Tibial nerve (tissue), 4 donors: ENCODE data around the gene PLXNB1. TPM values are rescaled to one million over a fixed set of nuclear protein-coding genes. Genes with fewer than 3 reads are reported as not detected.
A peak's percentile ranks its signal among the peaks of the same experiment; 100 is the strongest.

Experiments used
- DNase-seq, 2 donors: peaks; one replicate each; pipeline ENCODE4 v3.0.0-alpha.2; 2019; ENCODE audit warnings: low spot score in 2 of 2
- H3K27ac ChIP-seq, 4 donors: fragments of 200-600 bp; sonication (generic) in 3 of 4; one replicate each; pipeline ENCODE4 v1.5.1; 2017 to 2019; ENCODE audit warnings: mild to moderate bottlenecking in 1 of 4
- H3K27me3 ChIP-seq, 2 donors: fragments of 200-600 bp; sonication (generic) in 1 of 2; one replicate each; pipeline versions ENCODE4 v1.5.1 to v1.6.0; 2017 to 2019
- H3K36me3 ChIP-seq, 3 donors: fragments of 200-600 bp; sonication (generic); one replicate each; pipeline ENCODE4 v1.5.1; 2018 to 2019
- H3K4me1 ChIP-seq, 4 donors: fragments of 200-600 bp; sonication (generic) in 3 of 4; one replicate each; pipeline ENCODE4 v1.5.1; 2017 to 2019
- H3K4me3 ChIP-seq, 4 donors: fragments of 200-600 bp; sonication (generic) in 3 of 4; one replicate each; pipeline ENCODE4 v1.5.1; 2017 to 2019; ENCODE audit warnings: mild to moderate bottlenecking in 1 of 4, moderate library complexity in 1 of 4
- H3K9me3 ChIP-seq, 4 donors: fragments of 200-600 bp; sonication (generic) in 3 of 4; one replicate each; pipeline ENCODE4 v1.5.1; 2017 to 2019
- EP300 ChIP-seq, 2 donors: sonication (generic); formaldehyde crosslinking; IDR thresholded peaks; one replicate each; pipeline ENCODE4 v1.6.1; 2017; ENCODE audit warnings: antibody characterized with exemption in 2 of 2, mild to moderate bottlenecking in 1 of 2
- POLR2A ChIP-seq, 2 donors: fragments of 450-650 bp; IDR thresholded peaks; one replicate each; pipeline ENCODE4 v1.6.1; 2017; ENCODE audit warnings: antibody characterized with exemption in 2 of 2, mild to moderate bottlenecking in 2 of 2, moderate library complexity in 2 of 2
- WGBS, 2 donors: methylation state at CpG; one replicate each; pipeline ENCODE4 v1.1.5; 2018; 5-methylcytosine and 5-hydroxymethylcytosine counted together
- total RNA-seq, 4 donors: library from RNA; depleted of rRNA; stranded (reverse); fragments of >200 nt; gene quantifications; one replicate each; pipeline ENCODE4 v1.1.0, GENCODE V29; 2016
- TF ChIP-seq, protein P1 (sequence below), 5 experiments: fragments of 200-600 bp in 3 of 5; fragments of 450-650 bp in 2 of 5; sonication (generic) in 3 of 5; IDR thresholded peaks; one replicate each; pipeline ENCODE4 v1.5.1; 2016 to 2019; ENCODE audit warnings: antibody characterized with exemption in 5 of 5, mild to moderate bottlenecking in 3 of 5, moderate library complexity in 2 of 5

Gene PLXNB1
- total RNA-seq, 4 donors from 2014 or later, result 216 to 379 (median 339) TPM

DNA sequence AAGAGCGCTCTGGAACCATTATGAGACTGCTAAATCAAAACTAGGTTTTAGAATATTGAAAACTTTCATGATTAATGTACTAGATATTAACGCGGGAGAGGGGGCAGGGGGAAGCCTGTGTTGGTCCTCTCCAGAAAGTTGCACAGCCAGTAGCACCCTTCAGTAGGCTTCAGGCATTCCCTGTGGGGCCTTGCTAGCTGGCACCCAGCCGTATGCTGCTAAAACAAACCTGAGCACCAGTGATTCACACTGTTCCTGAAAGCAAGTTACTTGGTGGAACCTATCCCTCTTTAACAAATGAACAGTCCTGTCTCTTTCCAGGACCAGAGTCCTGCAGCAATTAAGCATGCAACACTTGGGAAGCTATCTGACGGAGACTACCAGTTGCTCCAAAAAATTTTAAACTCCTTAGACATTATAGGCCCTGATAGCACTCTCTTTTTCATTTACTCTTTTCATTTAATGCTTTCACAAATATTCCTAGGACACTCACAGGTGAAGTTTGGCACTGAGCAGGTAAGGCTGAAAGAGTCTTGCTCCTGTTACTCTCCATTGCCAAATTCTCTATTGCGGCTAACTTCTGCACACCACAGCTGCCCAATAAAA lies 15.5 kb upstream of the PLXNB1 start:
- TF ChIP-seq EP300 (IDR thresholded peaks at IDR 0.05), result no peak
- TF ChIP-seq, protein P1, sequence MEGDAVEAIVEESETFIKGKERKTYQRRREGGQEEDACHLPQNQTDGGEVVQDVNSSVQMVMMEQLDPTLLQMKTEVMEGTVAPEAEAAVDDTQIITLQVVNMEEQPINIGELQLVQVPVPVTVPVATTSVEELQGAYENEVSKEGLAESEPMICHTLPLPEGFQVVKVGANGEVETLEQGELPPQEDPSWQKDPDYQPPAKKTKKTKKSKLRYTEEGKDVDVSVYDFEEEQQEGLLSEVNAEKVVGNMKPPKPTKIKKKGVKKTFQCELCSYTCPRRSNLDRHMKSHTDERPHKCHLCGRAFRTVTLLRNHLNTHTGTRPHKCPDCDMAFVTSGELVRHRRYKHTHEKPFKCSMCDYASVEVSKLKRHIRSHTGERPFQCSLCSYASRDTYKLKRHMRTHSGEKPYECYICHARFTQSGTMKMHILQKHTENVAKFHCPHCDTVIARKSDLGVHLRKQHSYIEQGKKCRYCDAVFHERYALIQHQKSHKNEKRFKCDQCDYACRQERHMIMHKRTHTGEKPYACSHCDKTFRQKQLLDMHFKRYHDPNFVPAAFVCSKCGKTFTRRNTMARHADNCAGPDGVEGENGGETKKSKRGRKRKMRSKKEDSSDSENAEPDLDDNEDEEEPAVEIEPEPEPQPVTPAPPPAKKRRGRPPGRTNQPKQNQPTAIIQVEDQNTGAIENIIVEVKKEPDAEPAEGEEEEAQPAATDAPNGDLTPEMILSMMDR (IDR thresholded peaks at IDR 0.05), result no peak
- TF ChIP-seq POLR2A (IDR thresholded peaks at IDR 0.05), result no peak
- no peak overlapping the region for H3K4me3 ChIP-seq
- peaks cover 0 to 46% (median 27%) of the 10 kb centered on the region in 4 donors for H3K4me1 ChIP-seq
- no peak for DNase-seq
- peak overlapping the region in 3 of 4 donors; percentile 93 to 97 (median 94) for H3K27ac ChIP-seq
- no peaks in the 10 kb centered on the region for H3K27me3 ChIP-seq
- WGBS, 2 donors, result 76 to 81% methylated on average over 6 of the region's 6 CpGs
- H3K36me3 ChIP-seq, result peaks cover 0 to 33% (median 0%) of the 10 kb centered on the region in 3 donors
- H3K9me3 ChIP-seq, result no peaks in the 10 kb centered on the region

DNA sequence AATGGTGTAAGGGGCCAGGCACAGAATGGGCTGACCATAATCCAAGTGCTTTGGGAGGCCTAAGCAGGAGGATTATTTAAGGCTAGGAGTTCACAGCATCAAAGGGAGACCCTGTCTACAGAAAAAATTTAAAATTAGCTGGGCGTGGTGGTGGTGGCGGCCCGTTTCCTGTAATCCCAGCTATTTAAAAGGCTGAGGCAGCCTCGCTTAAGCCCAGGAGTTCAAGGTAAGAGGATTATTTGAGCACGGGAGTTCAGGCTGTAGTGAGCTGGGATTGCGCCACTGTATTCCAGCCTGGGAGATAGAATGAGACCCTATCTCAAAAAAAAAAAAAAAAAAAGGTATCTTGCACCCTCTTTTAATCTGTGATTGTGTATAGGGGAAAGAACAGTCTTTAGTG lies 12.1 kb upstream of the PLXNB1 start:
- H3K4me1 ChIP-seq, result peaks cover 0 to 36% (median 23%) of the 10 kb centered on the region in 4 donors
- DNase-seq, result no peak
- H3K9me3 ChIP-seq, result no peaks in the 10 kb centered on the region
- WGBS, 2 donors, result 77 to 82% methylated on average over 6 of the region's 6 CpGs
- H3K36me3 ChIP-seq, result peaks cover 0 to 33% (median 0%) of the 10 kb centered on the region in 3 donors
- H3K27ac ChIP-seq, result no peak overlapping the region
- H3K27me3 ChIP-seq, result no peaks in the 10 kb centered on the region
- H3K4me3 ChIP-seq, result no peak overlapping the region
- TF ChIP-seq, protein P1 (IDR thresholded peaks at IDR 0.05), result no peak
- TF ChIP-seq EP300 (IDR thresholded peaks at IDR 0.05), result no peak
- no peak for TF ChIP-seq POLR2A (IDR thresholded peaks at IDR 0.05)

DNA sequence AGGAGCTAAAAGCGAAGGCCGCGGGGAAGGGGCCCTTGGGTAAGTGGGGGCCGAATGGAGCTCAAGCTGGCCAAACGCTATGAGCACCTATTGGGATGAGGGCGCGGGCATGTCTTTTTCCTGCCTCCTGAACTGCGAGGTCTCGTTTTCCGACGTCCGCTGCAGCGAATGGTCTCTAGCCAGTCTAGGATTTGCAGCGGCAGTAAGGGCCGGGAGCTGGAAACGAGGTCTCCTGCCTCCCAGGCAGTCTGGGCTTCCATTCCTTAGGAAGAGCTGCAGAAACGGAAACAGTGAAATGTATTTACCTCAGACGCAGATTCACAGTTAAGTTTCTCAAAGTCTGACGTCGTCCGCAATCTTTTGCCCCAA lies 10.7 kb upstream of the PLXNB1 start:
- Histone ChIP-seq H3K9me3 (no peaks in the 10 kb centered on the region), H3K27ac (peak overlapping the region; percentile 78 to 97 (median 92)), H3K27me3 (no peaks in the 10 kb centered on the region), H3K36me3 (peaks cover 0 to 33% (median 0%) of the 10 kb centered on the region in 3 donors), H3K4me3 (peak overlapping the region; percentile 78 to 91 (median 86)), H3K4me1 (peaks cover 0 to 40% (median 22%) of the 10 kb centered on the region in 4 donors)
- no peak for TF ChIP-seq POLR2A (IDR thresholded peaks at IDR 0.05)
- TF ChIP-seq, protein P1 (IDR thresholded peaks at IDR 0.05), result no peak
- TF ChIP-seq EP300 (IDR thresholded peaks at IDR 0.05), result no peak
- DNase-seq, result no peak
- 0 to 1% methylated on average over 21 of the region's 21 CpGs for WGBS, 2 donors

DNA sequence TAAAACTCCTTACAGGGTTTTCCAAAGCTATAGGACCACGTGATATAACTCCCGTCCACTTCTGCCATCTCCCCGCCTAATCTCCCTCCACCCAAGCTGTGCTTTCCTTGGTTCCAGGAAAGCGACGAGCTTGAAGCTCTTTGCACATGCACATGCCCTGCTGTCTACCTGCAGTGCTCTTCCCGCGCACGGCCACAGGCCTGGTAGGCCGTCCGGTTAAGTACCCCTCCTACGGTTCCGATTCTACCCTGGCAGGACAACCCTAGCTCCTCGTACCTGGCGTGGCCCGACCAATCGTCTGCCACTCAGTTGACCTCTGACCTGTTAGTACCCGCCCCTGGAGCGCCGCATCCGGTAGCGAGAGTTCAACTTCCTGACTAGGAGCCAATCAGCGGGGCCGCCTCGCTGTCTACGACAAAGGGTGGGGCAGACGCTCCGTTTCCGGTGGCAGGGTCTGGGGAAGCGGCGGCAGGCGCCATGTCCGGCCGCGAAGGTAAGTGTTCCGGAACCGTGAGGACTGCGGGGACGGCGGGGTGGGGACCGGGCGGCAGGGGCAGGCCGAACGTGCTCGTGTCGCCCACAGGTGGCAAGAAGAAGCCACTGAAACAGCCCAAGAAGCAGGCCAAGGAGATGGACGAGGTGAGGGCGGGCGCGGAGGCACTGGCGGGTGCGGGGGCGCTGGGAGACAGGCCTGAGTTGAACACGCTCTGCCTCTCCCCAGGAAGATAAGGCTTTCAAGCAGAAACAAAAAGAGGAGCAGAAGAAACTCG lies 10.1 kb upstream of the PLXNB1 start, which contains the start of the genes CCDC51 and TMA7:
CCDC51 (minus strand) TSS at position 300 of the 770 bp plus-strand sequence. CDS start 4,991 bp downstream, outside the sequence.
TMA7 (plus strand) TSS at position 438 of the 770 bp plus-strand sequence; CDS start at position 478, 40 bp downstream.
- 0 to 1% methylated on average over 49 to 53 of the region's 54 CpGs for WGBS, 2 donors
- TF ChIP-seq EP300 (IDR thresholded peaks at IDR 0.05) (peak; percentile 89 to 98), POLR2A (IDR thresholded peaks at IDR 0.05) (peak; percentile 87 to 96)
- TF ChIP-seq, protein P1 (IDR thresholded peaks at IDR 0.05), result peak in 2 of 5 experiments; percentile 35 to 39
- DNase-seq, result peak; percentile 98
- H3K4me1 ChIP-seq, result peaks cover 0 to 42% (median 25%) of the 10 kb centered on the region in 4 donors
- no peaks in the 10 kb centered on the region for H3K9me3 ChIP-seq
- H3K4me3 ChIP-seq, result peak within 1 kb of the TSS; percentile 78 to 91 (median 86)
- H3K36me3 ChIP-seq, result peaks cover 0 to 33% (median 0%) of the 10 kb centered on the region in 3 donors
- H3K27ac ChIP-seq, result peak within 1 kb of the TSS; percentile 78 to 97 (median 92)
- no peaks in the 10 kb centered on the region for H3K27me3 ChIP-seq
